ENCODE results near the gene OPN1MW3. TPM values are rescaled to one million over a fixed set of nuclear protein-coding genes. Genes with fewer than 3 reads are reported as not detected.

Gene OPN1MW3
- total RNA-seq, 1 donor from 2014 or later, result not detected

- intact Hi-C loops (cut with micrococcal nuclease), result no loop called here
- Mint-ChIP-seq H3K9me3 (no peaks in the 10 kb centered on the region), H3K27ac (no peak overlapping the region), H3K27me3 (no peaks in the 10 kb centered on the region), H3K4me3 (no peak overlapping the region), H3K4me1 (peaks cover 46% of the 10 kb centered on the region), H3K36me3 (ENCODE audit: low read depth) (no peaks in the 10 kb centered on the region)
- ATAC-seq (ENCODE audit: low read depth) (no peak), DNase-seq (no peak)
- TF ChIP-seq CTCF (IDR thresholded peaks at IDR 0.05), result no peak
- CTCF ChIA-PET, result no interaction called here
- POLR2A ChIA-PET, result no interaction called here
These were observed 46.1 kb downstream of the OPN1MW3 start for GRCh38 chrX:154303476-154303875.

- no peak for TF ChIP-seq CTCF (IDR thresholded peaks at IDR 0.05)
- intact Hi-C loops (cut with micrococcal nuclease), result no loop called here
- Mint-ChIP-seq H3K27me3 (no peaks in the 10 kb centered on the region), H3K4me1 (peaks cover 45% of the 10 kb centered on the region), H3K36me3 (ENCODE audit: low read depth) (no peaks in the 10 kb centered on the region), H3K27ac (no peak overlapping the region), H3K4me3 (no peak overlapping the region), H3K9me3 (no peaks in the 10 kb centered on the region)
- CTCF ChIA-PET, result interaction anchor here (1.2 kb wide), 1 partner anchor 168 kb away, joined by 4 read pairs; no protein-coding TSS in a partner anchor
- POLR2A ChIA-PET, result interaction anchor here (0.6 to 1.1 kb wide), 2 partner anchors 66 to 223 kb away, joined by 3 read pairs; no protein-coding TSS in a partner anchor
- DNase-seq, result no peak
- ATAC-seq (ENCODE audit: low read depth), result no peak
These were observed 47.5 kb downstream of the OPN1MW3 start for GRCh38 chrX:154304846-154305245.

- H3K4me3 Mint-ChIP-seq, result peak overlapping the region; percentile 64
- ATAC-seq (ENCODE audit: low read depth) (no peak), DNase-seq (no peak)
- no peaks in the 10 kb centered on the region for H3K27me3 Mint-ChIP-seq
- no peaks in the 10 kb centered on the region for H3K36me3 Mint-ChIP-seq (ENCODE audit: low read depth)
- no peak for TF ChIP-seq CTCF (IDR thresholded peaks at IDR 0.05)
- CTCF ChIA-PET, result interaction anchor here (1.2 kb wide), 1 partner anchor 21 kb away, joined by 3 read pairs; no protein-coding TSS in a partner anchor
- POLR2A ChIA-PET, result interaction anchor here (0.6 to 1.1 kb wide), 2 partner anchors 65 to 224 kb away, joined by 3 read pairs; no protein-coding TSS in a partner anchor
- H3K4me1 Mint-ChIP-seq, result peaks cover 44% of the 10 kb centered on the region
- H3K9me3 Mint-ChIP-seq, result no peaks in the 10 kb centered on the region
- intact Hi-C loops (cut with micrococcal nuclease), result no loop called here
- peak overlapping the region; percentile 63 for H3K27ac Mint-ChIP-seq
These were observed 48.3 kb downstream of the OPN1MW3 start for GRCh38 chrX:154305541-154306205.

GRCh38 chrX:154307202-154307601 is 49.8 kb downstream of the OPN1MW3 start:
- CTCF ChIA-PET, result interaction anchor here (1.2 to 2.5 kb wide), 3 partner anchors 9 to 169 kb away, joined by 3 to 22 read pairs (median 11); no protein-coding TSS in a partner anchor
- Mint-ChIP-seq H3K27ac (no peak overlapping the region), H3K27me3 (no peaks in the 10 kb centered on the region), H3K4me3 (no peak overlapping the region), H3K36me3 (ENCODE audit: low read depth) (no peaks in the 10 kb centered on the region), H3K4me1 (peaks cover 44% of the 10 kb centered on the region), H3K9me3 (no peaks in the 10 kb centered on the region)
- DNase-seq (no peak), ATAC-seq (ENCODE audit: low read depth) (no peak)
- intact Hi-C loops (cut with micrococcal nuclease), result no loop called here
- POLR2A ChIA-PET, result no interaction called here
- no peak for TF ChIP-seq CTCF (IDR thresholded peaks at IDR 0.05)

- no peak for TF ChIP-seq CTCF (IDR thresholded peaks at IDR 0.05)
- ChIA-PET POLR2A (no interaction called here), CTCF (interaction anchor here (0.9 to 2.5 kb wide), 7 partner anchors 8 to 260 kb away, joined by 3 to 22 read pairs (median 3); no protein-coding TSS in a partner anchor)
- H3K9me3 Mint-ChIP-seq, result no peaks in the 10 kb centered on the region
- intact Hi-C loops (cut with micrococcal nuclease), result loop anchor here (1.0 kb wide), 1 partner anchor 172 kb away; no protein-coding TSS in a partner anchor
- no peak overlapping the region for H3K4me3 Mint-ChIP-seq
- no peak overlapping the region for H3K27ac Mint-ChIP-seq
- DNase-seq (peak; percentile 52), ATAC-seq (ENCODE audit: low read depth) (peak; percentile 90)
- H3K27me3 Mint-ChIP-seq, result no peaks in the 10 kb centered on the region
- peaks cover 47% of the 10 kb centered on the region for H3K4me1 Mint-ChIP-seq
- no peaks in the 10 kb centered on the region for H3K36me3 Mint-ChIP-seq (ENCODE audit: low read depth)
These were observed 50.9 kb downstream of the OPN1MW3 start for GRCh38 chrX:154308108-154308946.
